Fibroblast of lung (primary cell): ENCODE results near the gene ZNF831.

Experiments
- CTCF ChIP-seq, 2 donors: IDR thresholded peaks in 1 of 2; conservative IDR thresholded peaks in 1 of 2; 1 replicate in 1 of 2; 2 replicates in 1 of 2; pipeline ENCODE4 v1.5.1; 2011 to 2012; ENCODE audit warnings: low read length in 2 of 2, control low read depth in 1 of 2, inconsistent platforms in 1 of 2, low read depth in 1 of 2, mild to moderate bottlenecking in 1 of 2
- EZH2 ChIP-seq: IDR thresholded peaks from 2 replicates; pipeline ENCODE4 v1.5.1; 2012; ENCODE audit warnings: low read length, control low read depth, mild to moderate bottlenecking; ENCODE audit errors: missing control alignments

GRCh38 chr20:59153832-59154231 is 9.8 kb upstream of the ZNF831 start:
- no peak for TF ChIP-seq CTCF (conservative IDR thresholded peaks at IDR 0.05 in 1 of 2, IDR thresholded peaks at IDR 0.05 in 1 of 2; ENCODE audit: low read depth in 1 of 2, low read length in 2 of 2)
- TF ChIP-seq EZH2 = no peak
